Fibroblast of lung (primary cell): ENCODE data around the gene SLC4A2. TPM values are rescaled to one million over a fixed set of nuclear protein-coding genes. Genes with fewer than 3 reads are reported as not detected.
"Not testable (repeated sequence)": the region's sequence is repeated elsewhere in the genome, so short reads cannot be mapped to it uniquely, and the experiment has no call there.

Source experiments
- DNase-seq, 2 donors: peaks; one replicate each; pipeline versions ENCODE4 v3.0.0 to v3.0.0-alpha.2; 2010; ENCODE audit warnings: low read depth in 2 of 2
- H2AFZ ChIP-seq: 2 replicates; pipeline ENCODE4 v1.5.1; 2012; ENCODE audit warnings: low read length, control low read depth, inconsistent platforms
- H3K27ac ChIP-seq: 2 replicates; pipeline ENCODE4 v1.5.1; 2011; ENCODE audit warnings: low read length, control low read depth; ENCODE audit not compliant: insufficient read depth
- H3K27me3 ChIP-seq: 2 replicates; pipeline ENCODE4 v1.5.1; 2011; ENCODE audit warnings: mild to moderate bottlenecking, low read length; ENCODE audit not compliant: control insufficient read depth, insufficient read depth
- H3K36me3 ChIP-seq: 2 replicates; pipeline ENCODE4 v1.5.1; 2011; ENCODE audit warnings: low read length; ENCODE audit not compliant: control insufficient read depth, insufficient read depth
- H3K4me1 ChIP-seq: 2 replicates; pipeline ENCODE4 v1.5.1; 2011; ENCODE audit warnings: low read length; ENCODE audit not compliant: control insufficient read depth, insufficient read depth; ENCODE audit errors: extremely low read depth
- H3K4me2 ChIP-seq: 2 replicates; pipeline ENCODE4 v1.5.1; 2011; ENCODE audit warnings: low read length, control low read depth; ENCODE audit not compliant: insufficient read depth; ENCODE audit errors: extremely low read depth
- H3K4me3 ChIP-seq, 4 experiments: fragments of 200-600 bp in 1 of 4; sonication (generic) in 1 of 4; replicated peaks in 1 of 4; 2 replicates each; pipeline ENCODE4 v1.5.1; 2011 to 2016; ENCODE audit warnings: low read length in 4 of 4, low read depth in 3 of 4, mild to moderate bottlenecking in 3 of 4, control low read depth in 2 of 4, inconsistent platforms in 1 of 4, mixed read lengths in 1 of 4; ENCODE audit not compliant: insufficient read depth in 1 of 4; ENCODE audit errors: control extremely low read depth in 1 of 4
- H3K79me2 ChIP-seq: 2 replicates; pipeline ENCODE4 v1.5.1; 2012; ENCODE audit warnings: mild to moderate bottlenecking, low read length, inconsistent platforms; ENCODE audit not compliant: control insufficient read depth, insufficient read depth
- H3K9ac ChIP-seq: 2 replicates; pipeline ENCODE4 v1.5.1; 2011; ENCODE audit warnings: mild to moderate bottlenecking, low read length, control low read depth; ENCODE audit not compliant: insufficient read depth
- H3K9me3 ChIP-seq: 2 replicates; pipeline ENCODE4 v1.5.1; 2012; ENCODE audit warnings: low read depth, low read length; ENCODE audit not compliant: control insufficient read depth, insufficient read depth
- H4K20me1 ChIP-seq: 2 replicates; pipeline ENCODE4 v1.5.1; 2011; ENCODE audit warnings: low read length; ENCODE audit not compliant: control insufficient read depth, insufficient read depth; ENCODE audit errors: extremely low read depth
- EZH2 ChIP-seq: IDR thresholded peaks from 2 replicates; pipeline ENCODE4 v1.5.1; 2012; ENCODE audit warnings: low read length, control low read depth, mild to moderate bottlenecking; ENCODE audit errors: missing control alignments
- polyA plus RNA-seq, 2 donors: library from polyadenylated mRNA; depleted of rRNA in 1 of 2; stranded (reverse) in 1 of 2; unstranded in 1 of 2; fragments of >200 nt; gene quantifications; 2 replicates each; pipeline ENCODE4 v1.2.1, GENCODE V29; 2011 to 2012; ENCODE audit warnings: missing spikeins in 1 of 2
- total RNA-seq: library from RNA; depleted of rRNA; stranded (reverse); fragments of >200 nt; gene quantifications from 2 replicates; pipeline ENCODE4 v1.2.1, GENCODE V29; 2014
- TF ChIP-seq, protein P1 (sequence below), 2 donors: IDR thresholded peaks in 1 of 2; conservative IDR thresholded peaks in 1 of 2; 1 replicate in 1 of 2; 2 replicates in 1 of 2; pipeline ENCODE4 v1.5.1; 2011 to 2012; ENCODE audit warnings: low read length in 2 of 2, control low read depth in 1 of 2, inconsistent platforms in 1 of 2, low read depth in 1 of 2, mild to moderate bottlenecking in 1 of 2

SLC4A2 gene
- total and polyA plus RNA-seq, 2 donors (not counting 1 experiment from before 2014, with no cell fraction given) = 30.5 to 61.8 TPM

DNA sequence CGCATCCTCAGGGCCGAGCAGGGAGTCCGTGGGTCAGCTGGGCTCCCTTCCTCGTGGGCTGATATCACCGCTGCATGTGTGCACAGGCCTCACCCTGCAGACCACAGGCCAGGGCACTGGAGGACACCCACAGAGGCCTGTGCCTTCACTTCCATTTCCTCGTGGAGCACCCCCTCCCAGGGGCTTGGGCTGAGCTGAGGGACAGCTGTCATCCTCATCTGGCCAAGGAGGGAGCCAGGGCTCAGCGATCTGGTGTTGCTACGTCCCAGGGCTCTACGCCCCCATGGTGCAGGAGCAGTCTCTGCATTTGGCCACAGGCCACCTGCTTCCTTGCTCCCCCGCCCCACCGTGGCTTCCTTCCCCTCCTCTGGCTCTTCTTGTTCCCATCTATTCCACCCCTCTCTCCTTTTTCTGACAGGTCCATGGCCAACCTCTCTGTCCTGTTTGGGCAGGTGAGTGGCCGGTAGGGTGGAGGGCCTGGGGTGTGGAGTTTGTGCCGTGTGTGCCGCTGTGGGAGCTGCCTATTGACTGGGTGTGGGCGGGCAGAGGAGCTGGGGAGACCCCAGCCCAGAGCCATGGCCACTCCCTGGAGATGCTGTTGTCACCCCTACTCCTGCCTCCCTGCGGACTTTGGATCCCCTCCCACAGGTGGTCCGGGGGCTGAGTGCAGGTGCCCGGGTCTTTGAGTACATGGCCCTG, 19.4 kb upstream of the SLC4A2 start:
- no peak for DNase-seq
- H3K4me3 ChIP-seq = no peak overlapping the region
- peaks cover 20% of the 10 kb centered on the region for H3K4me1 ChIP-seq
- no peak overlapping the region for H3K4me2 ChIP-seq
- H2AFZ ChIP-seq = no peak overlapping the region
- H3K36me3 ChIP-seq = peaks cover 16% of the 10 kb centered on the region
- H3K79me2 ChIP-seq = no peaks in the 10 kb centered on the region
- no peaks in the 10 kb centered on the region for H3K9me3 ChIP-seq
- H3K27ac ChIP-seq = no peak overlapping the region
- H3K27me3 ChIP-seq = no peaks in the 10 kb centered on the region
- H4K20me1 ChIP-seq = no peaks in the 10 kb centered on the region
- TF ChIP-seq EZH2 = no peak
- TF ChIP-seq, protein P1, sequence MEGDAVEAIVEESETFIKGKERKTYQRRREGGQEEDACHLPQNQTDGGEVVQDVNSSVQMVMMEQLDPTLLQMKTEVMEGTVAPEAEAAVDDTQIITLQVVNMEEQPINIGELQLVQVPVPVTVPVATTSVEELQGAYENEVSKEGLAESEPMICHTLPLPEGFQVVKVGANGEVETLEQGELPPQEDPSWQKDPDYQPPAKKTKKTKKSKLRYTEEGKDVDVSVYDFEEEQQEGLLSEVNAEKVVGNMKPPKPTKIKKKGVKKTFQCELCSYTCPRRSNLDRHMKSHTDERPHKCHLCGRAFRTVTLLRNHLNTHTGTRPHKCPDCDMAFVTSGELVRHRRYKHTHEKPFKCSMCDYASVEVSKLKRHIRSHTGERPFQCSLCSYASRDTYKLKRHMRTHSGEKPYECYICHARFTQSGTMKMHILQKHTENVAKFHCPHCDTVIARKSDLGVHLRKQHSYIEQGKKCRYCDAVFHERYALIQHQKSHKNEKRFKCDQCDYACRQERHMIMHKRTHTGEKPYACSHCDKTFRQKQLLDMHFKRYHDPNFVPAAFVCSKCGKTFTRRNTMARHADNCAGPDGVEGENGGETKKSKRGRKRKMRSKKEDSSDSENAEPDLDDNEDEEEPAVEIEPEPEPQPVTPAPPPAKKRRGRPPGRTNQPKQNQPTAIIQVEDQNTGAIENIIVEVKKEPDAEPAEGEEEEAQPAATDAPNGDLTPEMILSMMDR (conservative IDR thresholded peaks at IDR 0.05 in 1 of 2, IDR thresholded peaks at IDR 0.05 in 1 of 2; ENCODE audit: low read depth in 1 of 2, low read length in 2 of 2) = no peak
- no peak overlapping the region for H3K9ac ChIP-seq

DNA sequence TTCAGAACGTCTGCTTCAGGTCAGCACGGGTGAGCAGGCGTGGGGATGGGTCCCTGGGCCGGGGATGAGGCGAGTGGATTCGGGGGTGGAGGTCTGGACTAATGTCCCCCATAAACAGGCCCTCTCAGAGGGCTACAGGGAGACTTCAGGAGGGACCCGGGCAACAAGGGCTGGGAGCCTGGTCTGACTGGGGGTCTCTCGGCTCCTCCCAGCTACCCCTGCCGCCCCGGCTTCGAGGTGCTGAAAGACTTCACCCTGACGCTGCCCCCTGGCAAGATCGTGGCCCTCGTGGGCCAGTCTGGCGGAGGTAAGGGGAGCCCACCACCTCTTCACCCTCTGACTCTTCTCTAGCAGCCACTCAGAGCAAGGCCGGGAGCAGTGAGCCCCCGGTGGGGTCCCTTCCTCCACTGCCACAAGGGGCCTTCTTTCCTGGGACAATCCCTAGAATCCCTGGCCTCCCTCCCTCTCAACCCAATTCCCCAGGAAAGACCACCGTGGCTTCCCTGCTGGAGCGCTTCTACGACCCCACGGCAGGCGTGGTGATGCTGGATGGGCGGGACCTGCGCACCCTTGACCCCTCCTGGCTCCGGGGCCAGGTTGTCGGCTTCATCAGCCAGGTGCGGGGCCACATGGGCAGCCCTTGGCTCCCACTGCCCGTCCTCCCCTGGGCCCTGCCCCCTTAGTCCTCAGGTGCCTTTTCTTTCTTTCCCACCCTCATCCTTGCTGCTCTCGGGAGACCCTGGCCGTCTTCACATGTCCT, 18.6 kb upstream of the SLC4A2 start:
- no peak for DNase-seq
- no peaks in the 10 kb centered on the region for H3K9me3 ChIP-seq
- H4K20me1 ChIP-seq = no peaks in the 10 kb centered on the region
- peaks cover 14% of the 10 kb centered on the region for H3K36me3 ChIP-seq
- no peak overlapping the region for H3K4me3 ChIP-seq
- no peak overlapping the region for H3K4me2 ChIP-seq
- H3K4me1 ChIP-seq = peaks cover 20% of the 10 kb centered on the region
- no peaks in the 10 kb centered on the region for H3K79me2 ChIP-seq
- no peak overlapping the region for H3K27ac ChIP-seq
- no peak overlapping the region for H2AFZ ChIP-seq
- no peaks in the 10 kb centered on the region for H3K27me3 ChIP-seq
- no peak overlapping the region for H3K9ac ChIP-seq
- TF ChIP-seq, protein P1 (conservative IDR thresholded peaks at IDR 0.05 in 1 of 2, IDR thresholded peaks at IDR 0.05 in 1 of 2; ENCODE audit: low read depth in 1 of 2, low read length in 2 of 2) = no peak
- no peak for TF ChIP-seq EZH2

DNA sequence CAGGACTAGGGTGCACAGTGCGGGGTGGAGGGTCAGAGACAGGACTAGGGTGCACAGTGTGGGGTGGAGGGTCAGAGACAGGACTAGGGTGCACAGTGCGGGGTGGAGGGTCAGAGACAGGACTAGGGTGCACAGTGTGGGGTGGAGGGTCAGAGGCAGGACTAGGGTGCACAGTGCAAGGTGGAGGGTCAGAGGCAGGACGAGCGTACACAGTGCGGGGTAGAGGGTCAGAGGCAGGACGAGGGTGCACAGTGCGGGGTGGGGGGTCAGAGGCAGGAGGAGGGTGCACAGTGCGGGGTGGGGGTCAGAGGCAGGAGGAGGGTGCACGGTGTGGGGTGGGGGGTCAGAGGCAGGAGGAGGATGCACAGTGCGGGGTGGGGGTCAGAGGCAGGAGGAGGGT, 15.9 kb upstream of the SLC4A2 start:
- H3K27ac ChIP-seq, H3K9ac ChIP-seq, H3K27me3 ChIP-seq, H3K4me2 ChIP-seq, H3K9me3 ChIP-seq, H2AFZ ChIP-seq, H4K20me1 ChIP-seq, H3K36me3 ChIP-seq, DNase-seq, H3K4me3 ChIP-seq, H3K79me2 ChIP-seq: not testable (repeated sequence)
- H3K4me1 ChIP-seq = peaks cover 19% of the 10 kb centered on the region
